GM21723 (cell line): ENCODE data around the gene GABRR2.

Experiments used
- ATAC-seq: cut with Tn5 transposase; IDR thresholded peaks from one replicate; pipeline ENCODE4 v1.9.1; 2021; ENCODE audit warnings: mild to moderate bottlenecking, moderate library complexity; ENCODE audit not compliant: unreplicated experiment

Gene GABRR2

DNA sequence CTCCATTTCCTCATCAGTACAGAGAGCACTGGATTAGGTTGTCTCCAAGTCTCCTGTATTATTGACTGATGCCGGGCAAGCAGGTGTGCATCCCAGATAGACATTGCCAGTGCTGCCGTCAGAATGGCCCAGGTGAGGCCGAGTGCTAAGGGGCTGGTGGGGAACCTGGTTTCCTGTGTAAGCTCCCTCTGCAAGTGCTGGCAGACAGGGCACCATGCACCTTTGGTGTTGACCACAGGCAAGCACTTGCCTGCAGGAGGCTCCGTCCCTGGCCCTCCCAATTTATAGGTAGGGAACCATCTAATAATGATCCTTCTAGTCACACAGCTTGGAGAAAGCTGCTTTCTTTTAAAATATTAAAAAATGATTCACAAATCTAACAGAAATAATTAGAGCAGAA is 98.7 kb downstream of the GABRR2 start:
- ATAC-seq: no peak

DNA sequence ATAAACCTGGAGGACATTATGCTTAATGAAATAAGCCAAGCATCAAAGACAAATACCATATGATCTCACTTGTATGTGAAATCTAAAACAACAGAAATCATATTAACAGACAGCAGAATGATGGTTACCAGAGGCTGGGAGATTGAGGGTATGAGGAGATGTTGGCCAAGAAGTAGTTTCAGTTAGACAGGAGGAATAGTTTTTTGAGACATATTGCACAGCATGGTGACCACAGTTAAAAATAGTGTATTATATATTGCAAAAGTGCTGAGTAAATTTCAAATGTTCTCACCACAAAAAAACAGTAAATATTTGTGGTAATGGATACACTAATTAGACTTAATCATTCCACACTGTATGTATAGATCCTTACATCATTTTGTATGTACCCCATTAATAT is 99.7 kb downstream of the GABRR2 start:
- ATAC-seq: no peak

DNA sequence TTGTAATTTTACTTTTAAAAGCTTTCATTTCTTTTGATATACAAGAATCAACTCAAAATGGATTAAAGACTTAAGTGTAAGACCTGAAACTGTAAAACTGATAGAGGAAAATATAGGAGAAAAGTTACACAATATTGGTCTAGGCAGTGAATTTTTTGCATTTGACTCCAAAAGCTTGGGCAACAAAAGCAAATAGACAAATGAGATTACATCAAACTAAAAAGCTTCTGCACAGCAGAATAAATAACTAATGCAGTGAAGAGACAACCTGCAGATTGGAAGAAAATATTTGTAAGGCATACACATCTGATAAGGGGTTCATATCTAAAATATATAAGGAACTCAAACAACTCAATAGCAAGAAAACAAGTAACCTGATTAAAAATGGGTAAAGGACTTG is 100.9 kb downstream of the GABRR2 start:
- no peak for ATAC-seq

DNA sequence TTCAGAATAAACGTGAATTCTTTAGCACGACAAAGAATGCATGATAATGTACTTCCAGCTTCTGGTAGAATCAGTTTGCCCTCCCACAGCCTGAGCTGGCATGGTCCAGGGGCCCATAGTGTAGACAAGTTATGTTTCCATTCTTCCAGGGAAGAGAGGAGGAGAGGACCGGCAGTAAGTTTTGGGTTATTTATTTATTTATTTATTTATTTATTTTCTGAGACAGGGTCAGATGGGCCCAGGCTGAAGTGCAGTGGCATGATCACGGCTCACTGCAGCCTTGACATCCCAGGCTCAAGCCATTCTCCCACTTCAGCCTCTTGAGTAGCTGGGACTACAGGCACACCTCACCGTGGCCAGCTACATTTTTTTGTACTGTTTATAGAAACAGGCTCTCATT is 102.6 kb downstream of the GABRR2 start:
- no peak for ATAC-seq

DNA sequence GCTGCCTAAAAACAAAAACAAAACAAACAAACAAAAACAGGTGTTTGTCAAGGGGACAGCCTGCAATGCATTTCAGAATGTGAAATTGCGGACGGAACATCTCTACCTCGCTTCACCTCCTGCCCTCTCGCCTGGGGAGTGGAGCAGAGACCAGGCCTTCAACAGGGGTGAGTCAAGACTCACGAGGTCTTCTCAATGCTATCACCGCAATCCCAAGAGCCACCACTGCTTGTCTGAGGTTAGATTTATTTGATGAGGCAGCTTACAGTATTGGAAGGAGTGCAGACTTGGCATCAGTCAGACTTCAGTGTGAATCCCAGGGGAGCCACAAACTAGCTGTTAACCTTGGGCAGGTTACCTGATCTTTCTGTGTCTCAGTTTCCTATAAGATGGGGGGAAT is 105.6 kb downstream of the GABRR2 start:
- ATAC-seq: no peak

DNA sequence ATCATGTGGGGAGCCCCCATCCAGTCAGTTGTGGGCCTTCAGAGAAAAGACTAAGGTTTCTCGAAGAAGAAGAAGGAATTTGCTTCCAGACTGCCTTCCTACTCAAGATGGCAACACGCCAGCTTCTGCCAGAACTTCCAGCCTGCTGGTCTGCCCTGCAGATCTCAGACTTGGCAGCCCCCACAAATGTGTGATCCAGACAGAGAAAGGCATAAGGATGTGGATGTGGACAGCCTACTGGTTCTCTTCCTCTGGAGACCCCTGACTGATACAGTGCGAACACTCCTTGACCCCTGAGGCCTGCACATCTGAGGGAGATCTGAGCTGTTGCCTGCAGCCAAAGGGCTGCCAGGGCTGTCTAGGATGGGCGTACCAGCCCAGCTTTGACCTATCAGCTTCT is 106.5 kb downstream of the GABRR2 start:
- ATAC-seq: no peak
